Right lobe of liver (tissue), 6 donors: ENCODE data around the gene CORO2B. TPM values are rescaled to one million over a fixed set of nuclear protein-coding genes. Genes with fewer than 3 reads are reported as not detected.

Experiments used
- ATAC-seq, 4 donors: fragments of 200-7000 bp; cut with Tn5 transposase; one replicate each; pipeline ENCODE4 v1.9.1; 2020; ENCODE audit warnings: mild to moderate bottlenecking in 4 of 4, moderate library complexity in 4 of 4
- DNase-seq, 3 donors: peaks; one replicate each; pipeline ENCODE4 v3.0.0-alpha.2; 2020
- H3K27ac ChIP-seq, 3 donors: fragments of 200-600 bp; one replicate each; pipeline ENCODE4 v1.8.0; 2022
- H3K27me3 ChIP-seq, 2 donors: fragments of 200-600 bp; one replicate each; pipeline ENCODE4 v1.8.0; 2022
- H3K36me3 ChIP-seq, 4 donors: fragments of 200-600 bp; sonication (generic) in 1 of 4; one replicate each; pipeline versions ENCODE4 v1.5.1 to v1.8.0; 2017 to 2022; ENCODE audit warnings: control low read depth in 1 of 4
- H3K4me1 ChIP-seq, 4 donors: fragments of 200-600 bp; sonication (generic) in 1 of 4; one replicate each; pipeline versions ENCODE4 v1.5.1 to v1.8.0; 2017 to 2022; ENCODE audit warnings: control low read depth in 1 of 4
- H3K4me3 ChIP-seq, 3 donors: fragments of 200-600 bp; one replicate each; pipeline ENCODE4 v1.8.0; 2022
- H3K9me3 ChIP-seq, 4 donors: fragments of 200-600 bp; sonication (generic) in 1 of 4; one replicate each; pipeline versions ENCODE4 v1.5.1 to v1.8.0; 2017 to 2022; ENCODE audit warnings: control low read depth in 1 of 4
- CTCF ChIP-seq, 4 donors: fragments of 200-600 bp in 3 of 4; fragments of 450-650 bp in 1 of 4; IDR thresholded peaks; one replicate each; pipeline versions ENCODE4 v1.5.1 to v1.8.0; 2016 to 2022; ENCODE audit warnings: antibody characterized with exemption in 4 of 4, mild to moderate bottlenecking in 2 of 4
- POLR2A ChIP-seq: fragments of 450-650 bp; IDR thresholded peaks from one replicate; pipeline ENCODE4 v1.6.1; 2017; ENCODE audit warnings: antibody characterized with exemption, mild to moderate bottlenecking
- WGBS: methylation state at CpG from one replicate; pipeline ENCODE4 v1.1.6; 2018; ENCODE audit warnings: low coverage, low lambda C conversion rate; ENCODE audit not compliant: insufficient coverage; ENCODE audit errors: missing lambda C conversion rate; 5-methylcytosine and 5-hydroxymethylcytosine counted together
- intact Hi-C, 2 donors: fragments of 100-400 bp; cut with DNase I; formaldehyde crosslinking; loops; one replicate each; pipeline versions ENCODE4 v1.11.2 to v1.14.1; 2022
- total RNA-seq, 6 experiments: library from RNA; depleted of rRNA in 2 of 6; stranded (reverse); fragments of >200 nt in 2 of 6; fragmentation: NEBNext Ultra II Directional in 3 of 6; extraction: Animal tissue kit (Norgen Biotek cat#: 25700) in 3 of 6; gene quantifications; one replicate each; pipeline versions ENCODE4 v1.1.0 to v1.2.4, GENCODE V29; 2016 to 2023
- donor health status: DM: no; HTN: yes; CAD: no.
- donor health status: DM: no; HTN: no; CAD: no.
- donor health status: DM: no; HTN: no; CAD: no.
- donor health status: DM: no; HTN: yes; CAD: no.
- donor health status: DM: no; HTN: yes; CAD: no.

Gene CORO2B
- total RNA-seq, 6 experiments from 2014 or later, result 0.18 to 0.68 (median 0.41) TPM

DNA sequence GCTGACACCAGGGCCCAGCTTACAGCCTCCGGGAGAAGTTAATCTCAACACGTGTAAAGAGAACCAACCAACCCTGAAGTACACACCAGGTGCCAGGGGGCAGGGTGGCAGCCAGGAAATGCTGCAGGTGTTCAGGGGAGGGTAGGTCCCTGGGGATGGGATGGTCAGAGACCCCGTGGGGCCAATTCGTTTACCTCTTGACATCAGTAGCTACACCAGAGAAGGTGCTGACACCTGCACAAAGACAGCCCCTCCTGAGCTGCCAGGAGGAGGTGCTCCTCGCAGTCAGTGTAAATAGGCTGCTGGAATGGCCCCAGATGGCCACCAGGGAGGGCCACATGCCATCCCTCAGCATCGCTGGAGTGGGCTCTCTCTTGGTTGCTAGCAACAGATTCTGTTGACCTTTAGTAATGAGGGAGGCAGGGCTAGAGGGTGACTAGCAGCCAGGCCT lies 52.8 kb downstream of the CORO2B start:
- intact Hi-C loops, result no loop called here
- H3K36me3 ChIP-seq, result no peaks in the 10 kb centered on the region
- DNase-seq (no peak), ATAC-seq (no peak)
- TF ChIP-seq POLR2A (no peak), CTCF (IDR thresholded peaks at IDR 0.05) (no peak)
- H3K27me3 ChIP-seq, result no peaks in the 10 kb centered on the region
- no CpG with 5 or more reads among the region's 6 CpGs for WGBS
- H3K4me1 ChIP-seq, result no peaks in the 10 kb centered on the region
- no peak overlapping the region for H3K4me3 ChIP-seq
- no peaks in the 10 kb centered on the region for H3K9me3 ChIP-seq
- no peak overlapping the region for H3K27ac ChIP-seq

DNA sequence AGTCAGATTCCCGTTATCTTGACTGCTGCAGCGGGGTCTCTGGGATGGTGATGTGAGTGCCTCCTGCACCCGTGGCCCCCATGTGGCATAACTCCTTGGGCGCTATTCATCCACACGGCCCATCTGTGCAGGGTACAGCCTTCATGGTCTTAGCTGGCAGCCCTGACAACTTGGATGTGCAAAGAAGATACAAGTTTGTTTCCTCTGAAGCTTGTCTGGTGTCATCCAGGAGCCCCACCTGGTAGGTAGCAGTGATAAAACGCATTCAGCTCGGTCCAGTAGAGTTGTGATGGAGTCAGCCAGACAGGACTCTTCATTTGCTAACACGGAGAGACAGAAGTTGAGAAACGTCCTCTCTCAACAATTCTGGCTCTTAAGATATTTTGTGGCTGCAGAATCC lies 53.3 kb downstream of the CORO2B start:
- Histone ChIP-seq H3K4me3 (no peak overlapping the region), H3K36me3 (no peaks in the 10 kb centered on the region), H3K27ac (no peak overlapping the region), H3K27me3 (no peaks in the 10 kb centered on the region), H3K4me1 (no peaks in the 10 kb centered on the region), H3K9me3 (no peaks in the 10 kb centered on the region)
- intact Hi-C loops, result no loop called here
- DNase-seq (no peak), ATAC-seq (no peak)
- TF ChIP-seq POLR2A, result no peak
- no peak for TF ChIP-seq CTCF (IDR thresholded peaks at IDR 0.05)
- WGBS, result 42% methylated on average over 5 of the region's 9 CpGs

DNA sequence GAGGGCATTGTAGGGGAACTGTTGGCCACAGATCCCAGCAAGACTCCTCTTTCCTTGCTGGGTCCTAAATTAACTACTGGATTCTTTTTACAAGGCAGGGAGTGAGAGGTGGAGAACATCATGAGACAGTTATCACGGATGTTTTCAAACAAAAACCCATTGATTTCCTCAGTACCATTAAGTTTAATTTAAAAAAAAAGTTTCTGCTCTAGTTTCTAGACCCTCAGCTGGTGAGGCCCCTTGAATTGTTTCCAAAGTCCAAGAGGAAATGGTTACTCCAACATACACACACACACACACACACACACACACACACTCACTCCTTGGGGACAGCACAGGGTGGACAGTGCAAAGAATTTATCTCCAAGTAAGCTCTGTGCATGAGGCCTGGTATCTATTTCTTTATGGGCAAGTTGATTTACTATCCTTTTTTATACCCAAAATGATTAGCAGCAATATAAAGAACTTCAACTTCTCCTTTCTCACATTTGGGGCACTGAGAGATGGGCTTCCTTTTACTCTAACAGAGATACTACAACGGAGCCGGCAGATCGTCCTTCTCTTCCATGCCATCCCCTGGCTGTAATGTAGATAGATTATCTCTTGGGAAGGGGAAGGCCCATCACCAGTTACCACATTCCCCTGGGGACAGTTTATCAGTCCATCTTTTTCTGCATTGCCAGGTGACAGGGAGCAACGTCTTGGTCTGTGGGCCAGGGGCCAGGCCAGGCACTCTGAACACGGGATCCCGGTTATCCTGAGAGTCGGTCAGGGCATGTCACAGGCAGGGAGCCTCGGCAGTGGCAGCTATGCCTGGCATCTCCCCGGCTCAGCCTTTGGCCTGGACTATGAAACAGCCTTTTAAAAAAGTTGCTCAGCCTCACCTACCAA lies 54.7 kb downstream of the CORO2B start:
- Histone ChIP-seq H3K36me3 (no peaks in the 10 kb centered on the region), H3K27me3 (no peaks in the 10 kb centered on the region), H3K4me3 (no peak overlapping the region), H3K9me3 (no peaks in the 10 kb centered on the region), H3K27ac (no peak overlapping the region), H3K4me1 (no peaks in the 10 kb centered on the region)
- WGBS, result 53% methylated on average over 4 of the region's 10 CpGs
- intact Hi-C loops, result no loop called here
- ATAC-seq (no peak), DNase-seq (no peak)
- no peak for TF ChIP-seq CTCF (IDR thresholded peaks at IDR 0.05)
- TF ChIP-seq POLR2A, result no peak

GRCh38 chr15:68634122-68634482 lies 55.3 kb downstream of the CORO2B start:
- H3K4me1 ChIP-seq, result no peaks in the 10 kb centered on the region
- no peak overlapping the region for H3K27ac ChIP-seq
- intact Hi-C loops, result no loop called here
- H3K27me3 ChIP-seq, result no peaks in the 10 kb centered on the region
- no peaks in the 10 kb centered on the region for H3K36me3 ChIP-seq
- H3K4me3 ChIP-seq, result no peak overlapping the region
- DNase-seq, result no peak
- ATAC-seq, result no peak
- H3K9me3 ChIP-seq, result no peaks in the 10 kb centered on the region
- WGBS, result 88% methylated on average over 2 of the region's 4 CpGs
- TF ChIP-seq POLR2A (no peak), CTCF (IDR thresholded peaks at IDR 0.05) (no peak)
